Stomach (tissue), 9 donors: ENCODE measurements around the gene VMO1. TPM values are rescaled to one million over a fixed set of nuclear protein-coding genes. Genes with fewer than 3 reads are reported as not detected.
"Not testable (repeated sequence)": the region's sequence is repeated elsewhere in the genome, so short reads cannot be mapped to it uniquely, and the experiment has no call there.

Experiments
- DNase-seq, 2 donors: peaks; one replicate each; pipeline versions ENCODE4 v3.0.0 to v3.0.0-alpha.2; 2013 to 2019
- H3K27ac ChIP-seq, 5 donors: fragments of 200-600 bp in 4 of 5; sonication (generic) in 4 of 5; one replicate each; pipeline ENCODE4 v1.5.1; 2013 to 2019; ENCODE audit warnings: mild to moderate bottlenecking in 1 of 5, moderate library complexity in 1 of 5
- H3K27me3 ChIP-seq, 3 donors: fragments of 200-600 bp; sonication (generic); one replicate each; pipeline ENCODE4 v1.5.1; 2017 to 2019; ENCODE audit warnings: mixed run types in 1 of 3
- H3K36me3 ChIP-seq, 4 donors: fragments of 200-600 bp; sonication (generic); 1 replicate in 3 of 4; 2 replicates in 1 of 4; pipeline ENCODE4 v1.5.1; 2016 to 2019
- H3K4me1 ChIP-seq, 4 donors: fragments of 200-600 bp; sonication (generic); one replicate each; pipeline ENCODE4 v1.5.1; 2016 to 2019
- H3K4me3 ChIP-seq, 4 donors: fragments of 200-600 bp; sonication (generic) in 3 of 4; one replicate each; pipeline ENCODE4 v1.5.1; 2016 to 2019; ENCODE audit warnings: mild to moderate bottlenecking in 1 of 4
- H3K9me3 ChIP-seq, 4 donors: fragments of 200-600 bp; sonication (generic); one replicate each; pipeline ENCODE4 v1.5.1; 2016 to 2019
- EP300 ChIP-seq: sonication (generic); formaldehyde crosslinking; IDR thresholded peaks from one replicate; pipeline ENCODE4 v1.6.1; 2017; ENCODE audit warnings: antibody characterized with exemption
- POLR2A ChIP-seq, 4 donors: fragments of 450-650 bp; IDR thresholded peaks; one replicate each; pipeline ENCODE4 v1.6.1; 2016; ENCODE audit warnings: antibody characterized with exemption in 4 of 4, control low read depth in 2 of 4, mild to moderate bottlenecking in 1 of 4, moderate library complexity in 1 of 4
- POLR2AphosphoS5 ChIP-seq, 3 donors: sonication (generic); formaldehyde crosslinking; IDR thresholded peaks; one replicate each; pipeline ENCODE4 v1.6.1; 2016; ENCODE audit warnings: antibody characterized with exemption in 3 of 3
- WGBS, 5 donors: extraction: QIAGEN DNeasy Blood & Tissue Kit in 3 of 5; methylation state at CpG; one replicate each; pipeline versions ENCODE4 v1.1.5 to v1.1.7; 2013 to 2018; 5-methylcytosine and 5-hydroxymethylcytosine counted together
- intact Hi-C: fragments of 100-400 bp; cut with DNase I; formaldehyde crosslinking; loops from one replicate; pipeline ENCODE4 v1.15.1; 2023; ENCODE audit warnings: low total_unique reads
- polyA plus RNA-seq, 3 donors: library from polyadenylated mRNA; stranded (reverse); fragments of 200-250 nt; gene quantifications; one replicate each; pipeline ENCODE4 v1.2.3, GENCODE V29; 2013
- total RNA-seq, 5 donors: library from RNA; depleted of rRNA; stranded (reverse); fragments of >200 nt; gene quantifications; one replicate each; pipeline versions ENCODE4 v1.1.0 to v1.2.3, GENCODE V29; 2014 to 2016
- TF ChIP-seq, protein P1 (sequence below), 7 experiments: fragments of 450-650 bp in 4 of 7; fragments of 200-600 bp in 3 of 7; sonication (generic) in 3 of 7; IDR thresholded peaks; one replicate each; pipeline ENCODE4 v1.5.1; 2016 to 2019; ENCODE audit warnings: antibody characterized with exemption in 7 of 7, control low read depth in 2 of 7, mild to moderate bottlenecking in 1 of 7
- donor health status: healthy with polysubstance abuse.
- donor health status: Bipolar disorder and iron deficiency.
- donor health status: healthy.

The VMO1 gene
- total and polyA plus RNA-seq, 8 donors = 1.4 to 3.0 (median 2.3) TPM; not detected in 3

DNA sequence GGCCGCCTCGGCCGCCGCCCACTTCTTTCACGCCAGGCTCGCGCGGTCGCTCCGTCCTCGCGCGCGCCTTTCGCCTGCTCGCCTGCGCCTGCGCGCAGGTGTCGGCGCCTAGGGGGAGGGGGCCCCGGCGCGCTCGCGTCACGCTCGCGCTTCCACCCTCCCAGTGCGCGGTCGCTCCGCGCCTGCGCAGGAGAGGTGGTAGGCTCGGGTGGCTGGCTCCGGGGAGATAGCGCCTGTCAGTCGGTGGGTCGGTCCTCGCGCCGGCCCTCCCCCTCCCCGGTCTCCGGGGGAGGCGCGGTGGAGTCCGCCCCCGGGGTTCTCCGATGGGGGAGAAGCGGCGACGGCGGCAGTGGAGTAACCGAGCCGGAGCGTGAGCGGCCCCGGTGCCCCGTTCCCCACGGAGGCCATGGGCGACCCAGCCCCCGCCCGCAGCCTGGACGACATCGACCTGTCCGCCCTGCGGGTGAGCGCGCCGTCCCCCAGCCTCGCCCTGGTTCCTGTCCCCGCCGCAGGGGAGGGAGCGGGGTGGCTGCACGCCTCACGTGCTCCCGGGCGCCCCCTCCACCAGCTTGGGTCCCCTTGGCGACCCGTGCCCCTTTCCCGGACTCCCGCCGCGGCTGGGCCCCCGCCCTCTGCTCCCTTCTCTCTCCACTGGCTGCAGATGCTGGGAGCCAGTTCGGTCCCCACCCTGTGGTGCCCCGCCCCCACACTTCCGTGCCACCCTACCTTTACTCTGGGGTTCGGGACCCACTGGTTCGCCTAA is 47.2 kb upstream of the VMO1 start, which contains the start of gene MINK1:
Gene MINK1 (plus strand): TSS at position 163 of the 763 bp plus-strand sequence. CDS start 244 bp downstream, at position 407.
- Histone ChIP-seq H3K27ac (peak within 1 kb of the TSS; percentile 95 to 98 (median 96)), H3K36me3 (peaks cover 0 to 10% (median 2%) of the 10 kb centered on the region in 4 donors), H3K4me1 (peaks cover 24 to 49% (median 40%) of the 10 kb centered on the region in 4 donors), H3K9me3 (no peaks in the 10 kb centered on the region), H3K4me3 (peak within 1 kb of the TSS; percentile 84 to 97 (median 96)), H3K27me3 (no peaks in the 10 kb centered on the region)
- 0 to 1% (median 0%) methylated on average over 31 to 91 of the region's 91 CpGs for WGBS, 5 donors
- peak; percentile 93 to 98 for DNase-seq
- intact Hi-C loops = no loop called here
- TF ChIP-seq POLR2AphosphoS5 (IDR thresholded peaks at IDR 0.05) = peak in 2 of 3 donors; percentile 63 to 84
- TF ChIP-seq POLR2A (IDR thresholded peaks at IDR 0.05) = peak in 2 of 4 donors; percentile 42 to 65
- no peak for TF ChIP-seq EP300

DNA sequence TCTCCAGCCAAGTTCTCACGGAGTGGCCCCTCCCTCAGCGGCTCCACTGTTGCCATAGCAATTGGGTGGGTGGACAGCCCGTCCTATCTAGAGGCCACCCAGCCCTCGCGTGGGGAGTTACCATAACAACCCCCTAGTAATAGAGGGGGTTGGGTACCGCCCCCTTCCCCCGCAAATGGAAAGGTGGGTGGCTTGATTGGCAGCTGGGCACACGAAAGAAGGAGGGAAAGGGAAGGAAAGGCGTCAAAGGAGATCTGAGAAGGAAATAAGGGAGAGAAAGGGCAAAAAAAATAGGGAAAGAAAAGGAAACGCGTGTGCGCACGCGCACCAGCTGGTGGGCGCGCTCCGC is 46.6 kb upstream of the VMO1 start:
- Histone ChIP-seq H3K4me3 (peak overlapping the region; percentile 84 to 97 (median 96)), H3K27ac (peak overlapping the region; percentile 95 to 98 (median 96)), H3K4me1 (peaks cover 20 to 44% (median 36%) of the 10 kb centered on the region in 4 donors)
- DNase-seq, H3K36me3 ChIP-seq, H3K27me3 ChIP-seq, H3K9me3 ChIP-seq, intact Hi-C loops: not testable (repeated sequence)
- WGBS, 5 donors = 0 to 2% (median 0%) methylated on average over 9 to 14 of the region's 17 CpGs

DNA sequence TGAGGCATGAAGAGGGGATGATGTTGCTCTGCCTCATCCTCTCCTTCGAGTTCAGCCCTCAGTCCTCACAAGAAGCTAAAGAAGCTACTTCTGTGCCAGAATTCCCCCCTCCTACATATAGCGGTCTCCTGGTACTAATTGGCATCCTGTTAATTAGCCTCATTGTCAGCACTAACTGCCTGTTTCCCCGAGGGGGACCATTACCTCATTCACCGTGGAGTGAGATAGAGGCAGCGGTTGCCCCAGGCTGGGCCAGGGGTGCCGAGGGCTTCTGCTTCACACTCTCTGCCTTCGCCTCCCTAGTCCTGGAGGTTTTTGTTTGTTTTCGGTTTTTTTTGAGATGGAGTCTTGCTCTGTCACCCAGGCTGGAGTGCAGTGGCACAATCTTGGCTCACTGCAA is 41.2 kb upstream of the VMO1 start:
- Histone ChIP-seq H3K9me3 (no peaks in the 10 kb centered on the region), H3K36me3 (peaks cover 3 to 15% (median 13%) of the 10 kb centered on the region in 4 donors), H3K4me1 (peaks cover 0 to 7% (median 3%) of the 10 kb centered on the region in 4 donors), H3K27ac (no peak overlapping the region), H3K27me3 (no peaks in the 10 kb centered on the region), H3K4me3 (no peak overlapping the region)
- 67 to 77% (median 69%) methylated on average over 8 of the region's 8 CpGs for WGBS, 5 donors
- intact Hi-C loops = no loop called here
- no peak for TF ChIP-seq POLR2A (IDR thresholded peaks at IDR 0.05)
- TF ChIP-seq POLR2AphosphoS5 (IDR thresholded peaks at IDR 0.05) = no peak
- no peak for TF ChIP-seq EP300
- TF ChIP-seq, protein P1, sequence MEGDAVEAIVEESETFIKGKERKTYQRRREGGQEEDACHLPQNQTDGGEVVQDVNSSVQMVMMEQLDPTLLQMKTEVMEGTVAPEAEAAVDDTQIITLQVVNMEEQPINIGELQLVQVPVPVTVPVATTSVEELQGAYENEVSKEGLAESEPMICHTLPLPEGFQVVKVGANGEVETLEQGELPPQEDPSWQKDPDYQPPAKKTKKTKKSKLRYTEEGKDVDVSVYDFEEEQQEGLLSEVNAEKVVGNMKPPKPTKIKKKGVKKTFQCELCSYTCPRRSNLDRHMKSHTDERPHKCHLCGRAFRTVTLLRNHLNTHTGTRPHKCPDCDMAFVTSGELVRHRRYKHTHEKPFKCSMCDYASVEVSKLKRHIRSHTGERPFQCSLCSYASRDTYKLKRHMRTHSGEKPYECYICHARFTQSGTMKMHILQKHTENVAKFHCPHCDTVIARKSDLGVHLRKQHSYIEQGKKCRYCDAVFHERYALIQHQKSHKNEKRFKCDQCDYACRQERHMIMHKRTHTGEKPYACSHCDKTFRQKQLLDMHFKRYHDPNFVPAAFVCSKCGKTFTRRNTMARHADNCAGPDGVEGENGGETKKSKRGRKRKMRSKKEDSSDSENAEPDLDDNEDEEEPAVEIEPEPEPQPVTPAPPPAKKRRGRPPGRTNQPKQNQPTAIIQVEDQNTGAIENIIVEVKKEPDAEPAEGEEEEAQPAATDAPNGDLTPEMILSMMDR (IDR thresholded peaks at IDR 0.05) = no peak
- no peak for DNase-seq

DNA sequence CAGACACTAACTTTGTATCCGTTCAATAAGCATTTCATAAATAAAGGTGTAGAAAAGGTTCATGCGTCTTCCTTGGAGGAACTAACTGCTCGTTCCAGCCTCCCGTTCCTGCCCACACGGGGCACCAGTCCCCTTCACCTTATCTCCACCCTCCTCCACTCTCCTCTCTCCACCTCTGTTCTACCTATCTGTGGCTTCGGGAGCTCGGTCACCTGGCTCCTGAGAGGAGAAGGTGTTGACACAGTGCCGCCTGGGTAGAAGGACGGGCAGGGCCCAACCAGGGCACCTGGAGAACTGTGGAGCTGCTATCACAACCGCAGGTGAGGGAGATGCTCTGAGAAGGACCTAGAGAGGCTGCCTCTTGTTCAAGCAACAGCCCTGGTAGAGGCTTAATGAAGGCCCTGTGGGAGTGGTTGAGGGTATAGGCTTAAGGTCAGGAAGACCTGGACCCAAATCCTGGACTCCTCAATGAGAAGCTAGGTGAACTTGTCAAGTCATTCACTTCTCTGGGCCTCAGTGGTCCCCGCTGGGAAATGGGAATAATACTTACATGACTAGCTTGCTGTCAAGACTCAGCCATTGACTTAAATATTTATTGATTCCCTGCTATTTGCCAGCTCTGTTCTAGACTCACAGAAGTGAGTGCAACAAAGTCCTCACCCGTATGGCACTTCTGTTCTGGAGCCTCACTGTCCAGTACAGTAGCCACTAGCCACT is 37.4 kb upstream of the VMO1 start:
- Histone ChIP-seq H3K9me3 (no peaks in the 10 kb centered on the region), H3K4me3 (no peak overlapping the region), H3K27ac (no peak overlapping the region), H3K27me3 (no peaks in the 10 kb centered on the region), H3K36me3 (peaks cover 3 to 52% (median 40%) of the 10 kb centered on the region in 4 donors), H3K4me1 (peaks cover 0 to 7% (median 3%) of the 10 kb centered on the region in 4 donors)
- TF ChIP-seq EP300 = no peak
- TF ChIP-seq, protein P1 (IDR thresholded peaks at IDR 0.05) = no peak
- peak in 1 of 2 donors; percentile 34 for DNase-seq
- 41 to 63% (median 57%) methylated on average over 12 of the region's 12 CpGs for WGBS, 5 donors
- intact Hi-C loops = no loop called here

DNA sequence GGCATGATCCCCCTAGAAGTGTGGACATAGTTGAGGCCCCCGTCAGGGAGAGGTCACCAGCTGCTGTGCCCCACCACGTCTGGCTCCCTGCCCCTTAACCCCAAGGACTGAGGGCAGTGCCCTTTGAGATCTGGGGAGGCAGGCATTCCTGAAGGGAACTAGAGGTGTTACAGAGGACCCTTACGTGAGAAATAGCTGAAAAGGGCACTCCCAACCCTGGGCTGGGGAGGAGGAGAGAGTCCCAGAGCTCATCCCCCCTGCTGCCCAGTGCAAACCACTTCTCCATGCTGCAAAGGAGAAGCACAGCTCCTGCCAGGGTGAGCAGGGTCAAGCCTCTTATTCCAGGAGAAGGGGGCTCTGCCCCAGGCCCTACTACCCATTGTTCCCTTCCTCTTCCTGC is 36.7 kb upstream of the VMO1 start:
- no peaks in the 10 kb centered on the region for H3K27me3 ChIP-seq
- no peak overlapping the region for H3K4me3 ChIP-seq
- H3K27ac ChIP-seq = no peak overlapping the region
- peaks cover 0 to 7% (median 3%) of the 10 kb centered on the region in 4 donors for H3K4me1 ChIP-seq
- intact Hi-C loops = no loop called here
- peaks cover 3 to 59% (median 47%) of the 10 kb centered on the region in 4 donors for H3K36me3 ChIP-seq
- WGBS, 5 donors = 62 to 72% (median 66%) methylated on average over 3 of the region's 3 CpGs
- no peak for DNase-seq
- TF ChIP-seq POLR2AphosphoS5 (IDR thresholded peaks at IDR 0.05) (no peak), POLR2A (IDR thresholded peaks at IDR 0.05) (no peak), EP300 (no peak)
- TF ChIP-seq, protein P1 (IDR thresholded peaks at IDR 0.05) = no peak
- no peaks in the 10 kb centered on the region for H3K9me3 ChIP-seq
